H4 (cell line): ENCODE measurements around the gene ATG9B. TPM values are rescaled to one million over a fixed set of nuclear protein-coding genes. Genes with fewer than 3 reads are reported as not detected.
"Not testable (repeated sequence)": the region's sequence is repeated elsewhere in the genome, so short reads cannot be mapped to it uniquely, and the experiment has no call there.

Experiments used
- DNase-seq: peaks from one replicate; pipeline ENCODE4 v3.0.0-alpha.2; 2015; ENCODE audit warnings: low spot score
- total RNA-seq: library from RNA; depleted of rRNA; stranded (reverse); fragments of >200 nt; shearing (Covaris generic); gene quantifications from 2 replicates; pipeline ENCODE4 v1.2.3, GENCODE V29; 2014

Gene ATG9B
- total RNA-seq, 1 experiment from 2014 or later, result 0.17 TPM

GRCh38 chr7:151059367-151060112 lies 35.2 kb upstream of the ATG9B start, which contains the start of gene SLC4A2:
Gene SLC4A2 (plus strand): TSS chr7:151059589. CDS start chr7:151061988, 2,399 bp downstream.
- DNase-seq, result peak; percentile 60

DNA sequence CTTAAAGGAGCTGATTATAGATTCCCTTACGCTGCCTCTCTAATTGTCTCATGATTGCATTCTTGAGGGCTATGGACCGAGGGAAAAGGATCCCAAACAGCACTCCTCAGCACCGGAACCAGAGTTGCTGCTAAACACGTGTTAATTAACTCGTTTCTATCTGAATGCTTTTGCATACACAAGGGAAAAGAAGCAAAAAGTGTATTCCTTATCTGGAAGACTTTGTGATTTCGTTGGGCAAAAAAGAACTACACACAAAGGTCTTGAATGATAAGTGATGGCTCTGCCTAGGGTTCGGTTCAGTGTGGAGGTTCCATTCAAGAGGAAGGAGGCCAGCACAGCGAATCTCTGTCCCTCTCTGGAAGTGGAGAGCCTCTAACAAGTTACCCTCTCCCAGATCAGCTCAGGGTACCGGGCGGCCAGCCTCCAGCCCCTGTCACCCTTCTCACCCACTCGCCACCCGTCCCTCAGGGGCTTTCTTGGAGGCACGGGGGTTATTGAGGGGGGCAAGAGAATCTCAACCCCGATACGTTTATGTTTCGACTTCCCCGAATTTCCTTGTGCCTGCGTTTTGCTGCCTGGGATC lies 34.6 kb upstream of the ATG9B start:
- DNase-seq, result no peak

DNA sequence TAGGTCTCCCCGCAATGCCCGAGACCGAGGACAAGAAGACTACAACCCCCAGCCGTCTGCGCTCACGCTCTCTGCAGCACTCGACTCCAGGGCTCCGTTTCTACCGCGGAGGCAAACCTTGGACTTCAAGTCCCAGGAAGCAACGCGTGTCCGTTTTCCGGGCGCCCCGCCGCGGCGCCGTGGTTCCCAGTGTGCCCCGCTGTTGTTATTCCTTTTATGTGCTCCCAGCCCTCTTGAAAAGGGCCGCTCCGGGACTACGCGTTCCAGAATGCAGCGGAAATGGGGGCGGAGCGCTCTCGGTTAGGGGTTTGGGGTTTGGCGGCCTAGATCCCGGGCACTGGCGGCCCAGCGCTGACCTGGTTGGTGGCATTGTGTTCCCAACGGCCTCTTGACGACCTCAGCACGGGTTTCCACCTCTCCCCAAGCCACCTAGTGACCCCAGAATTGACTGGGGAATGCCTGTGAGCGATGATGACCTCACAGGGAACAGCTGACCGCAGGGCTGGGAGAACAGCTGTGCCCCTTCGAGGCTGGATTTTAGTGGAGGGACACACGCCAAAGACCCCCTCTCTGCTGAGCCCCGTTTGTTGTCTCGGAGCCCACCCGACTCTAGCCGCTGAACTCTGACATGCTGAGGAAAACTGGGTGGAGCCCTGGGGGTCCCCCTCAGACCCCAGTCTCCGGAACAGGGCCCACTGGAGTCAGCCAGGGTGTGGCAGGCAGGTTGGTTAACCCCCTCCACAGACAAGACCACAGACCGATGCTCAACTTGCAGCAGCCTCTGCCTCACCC lies 33.9 kb upstream of the ATG9B start:
- peak; percentile 99 for DNase-seq

DNA sequence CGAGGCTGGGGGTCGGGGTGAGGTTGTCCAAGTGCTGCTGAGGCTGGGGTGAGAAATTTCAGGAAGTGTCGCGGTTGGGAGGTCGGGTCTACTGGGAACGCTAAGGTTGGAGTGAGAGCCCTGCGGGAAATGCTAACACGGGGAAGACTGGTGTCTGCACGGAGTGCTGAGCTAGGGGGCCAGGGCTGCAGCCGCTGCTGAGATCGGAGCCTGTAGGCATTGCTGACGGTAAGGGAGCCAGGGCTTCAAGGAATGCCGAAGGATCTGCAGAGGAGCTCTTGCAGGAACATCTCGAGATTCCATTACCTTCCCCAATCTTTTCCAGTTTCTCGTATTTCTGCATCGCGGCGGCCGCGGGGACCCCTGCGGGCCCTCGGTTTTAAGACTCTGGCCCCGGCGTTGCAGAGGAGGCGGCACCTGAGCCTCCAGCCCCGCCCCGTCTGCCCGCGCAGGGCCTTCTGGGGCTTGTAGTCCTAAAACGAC lies 33.3 kb upstream of the ATG9B start, which contains the start of gene CDK5:
Gene CDK5 (minus strand): TSS at position 392 of the 483 bp plus-strand sequence. CDS start 49 bp downstream, at position 343.
- DNase-seq, result no peak

GRCh38 chr7:151056666-151057505 lies 32.6 kb upstream of the ATG9B start:
- DNase-seq, result no peak

DNA sequence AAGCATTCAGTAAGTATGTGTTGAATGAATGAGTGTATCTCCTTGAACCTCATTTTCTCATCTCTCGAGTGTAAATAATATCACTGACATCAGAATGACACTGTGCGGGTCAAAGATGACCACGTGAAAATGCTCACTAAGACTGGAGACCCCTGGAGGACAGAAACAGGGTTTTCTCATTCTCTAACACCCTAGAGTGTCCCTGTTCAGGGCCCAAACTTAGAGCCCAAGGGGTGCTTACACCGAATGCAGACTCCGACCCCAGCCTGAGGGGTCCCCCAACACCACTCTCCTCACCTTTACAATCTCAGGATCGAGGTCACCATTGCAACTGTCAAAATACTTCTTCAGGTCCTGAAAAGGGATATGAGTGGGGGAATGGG lies 32.0 kb upstream of the ATG9B start:
- no peak for DNase-seq

DNA sequence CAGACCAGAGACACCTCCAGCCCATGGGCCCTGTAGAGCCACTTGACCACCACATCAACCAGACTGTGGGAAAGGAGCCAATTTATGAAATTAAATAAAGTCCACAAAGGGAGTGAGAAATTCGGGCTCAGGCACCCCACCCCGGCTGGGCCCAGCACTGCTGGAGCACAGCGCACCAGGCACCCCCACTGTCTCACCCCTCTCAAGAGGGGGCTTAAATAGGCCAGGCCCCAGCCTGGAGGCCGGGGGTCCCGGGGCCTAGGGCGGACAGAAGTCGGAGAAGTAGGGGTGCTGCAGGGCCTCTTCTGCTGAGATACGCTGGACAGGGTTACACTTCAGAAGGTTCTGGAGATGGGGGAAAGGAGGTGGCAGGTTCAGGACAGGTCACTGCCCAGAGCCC lies 29.5 kb upstream of the ATG9B start:
- no peak for DNase-seq

DNA sequence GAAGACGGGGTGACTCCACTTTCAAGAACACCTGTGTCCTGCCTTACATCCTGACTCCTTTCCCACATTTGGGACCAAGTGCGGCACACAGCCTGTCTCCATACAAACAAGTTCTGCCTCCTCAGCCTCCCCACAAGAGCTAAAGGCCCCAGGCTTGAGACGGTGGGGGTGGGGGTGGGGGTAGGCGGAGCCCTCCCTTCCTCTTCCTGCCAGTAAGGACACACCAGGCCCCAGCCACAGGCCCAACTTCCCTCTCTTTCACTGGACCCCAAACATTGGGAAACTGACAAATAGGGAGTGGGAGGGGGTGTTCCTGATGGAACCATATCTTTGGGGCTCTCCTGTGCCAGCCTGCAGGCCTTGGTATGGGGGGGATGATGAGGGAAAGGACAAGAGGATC lies 28.8 kb upstream of the ATG9B start:
- DNase-seq, result no peak

DNA sequence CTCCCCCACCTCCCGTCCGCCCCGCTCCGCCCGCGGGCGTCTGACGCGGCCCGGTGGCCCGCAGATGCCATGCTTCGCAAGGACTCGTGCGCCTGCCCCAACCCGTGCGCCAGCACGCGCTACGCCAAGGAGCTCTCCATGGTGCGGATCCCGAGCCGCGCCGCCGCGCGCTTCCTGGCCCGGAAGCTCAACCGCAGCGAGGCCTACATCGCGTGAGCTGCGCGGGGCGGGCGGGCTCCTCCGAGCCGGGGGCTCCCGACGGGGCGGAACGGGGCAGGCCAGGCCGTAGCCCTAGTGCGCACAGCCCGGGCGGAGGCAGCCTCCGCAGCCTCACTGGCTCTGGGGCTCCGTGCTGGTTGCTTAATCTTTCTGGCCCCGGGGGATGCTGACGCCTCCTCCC lies 26.8 kb upstream of the ATG9B start:
- DNase-seq, result no peak

DNA sequence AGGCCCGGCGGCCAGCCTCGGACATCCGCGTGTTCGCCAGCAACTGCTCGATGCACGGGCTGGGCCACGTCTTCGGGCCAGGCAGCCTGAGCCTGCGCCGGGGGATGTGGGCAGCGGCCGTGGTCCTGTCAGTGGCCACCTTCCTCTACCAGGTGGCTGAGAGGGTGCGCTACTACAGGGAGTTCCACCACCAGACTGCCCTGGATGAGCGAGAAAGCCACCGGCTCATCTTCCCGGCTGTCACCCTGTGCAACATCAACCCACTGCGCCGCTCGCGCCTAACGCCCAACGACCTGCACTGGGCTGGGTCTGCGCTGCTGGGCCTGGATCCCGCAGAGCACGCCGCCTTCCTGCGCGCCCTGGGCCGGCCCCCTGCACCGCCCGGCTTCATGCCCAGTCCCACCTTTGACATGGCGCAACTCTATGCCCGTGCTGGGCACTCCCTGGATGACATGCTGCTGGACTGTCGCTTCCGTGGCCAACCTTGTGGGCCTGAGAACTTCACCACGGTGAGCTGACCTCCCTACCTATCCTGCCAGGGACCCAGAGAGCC lies 24.7 kb upstream of the ATG9B start:
- no peak for DNase-seq

GRCh38 chr7:151047976-151048815 lies 23.9 kb upstream of the ATG9B start, which contains the start of gene ASIC3:
Gene ASIC3 (plus strand): TSS chr7:151048531. CDS start chr7:151048886, 355 bp downstream.
- no peak for DNase-seq

GRCh38 chr7:151046603-151047573 lies 22.6 kb upstream of the ATG9B start:
- peak; percentile 76 for DNase-seq

GRCh38 chr7:151045967-151046366 lies 21.7 kb upstream of the ATG9B start:
- no peak for DNase-seq

DNA sequence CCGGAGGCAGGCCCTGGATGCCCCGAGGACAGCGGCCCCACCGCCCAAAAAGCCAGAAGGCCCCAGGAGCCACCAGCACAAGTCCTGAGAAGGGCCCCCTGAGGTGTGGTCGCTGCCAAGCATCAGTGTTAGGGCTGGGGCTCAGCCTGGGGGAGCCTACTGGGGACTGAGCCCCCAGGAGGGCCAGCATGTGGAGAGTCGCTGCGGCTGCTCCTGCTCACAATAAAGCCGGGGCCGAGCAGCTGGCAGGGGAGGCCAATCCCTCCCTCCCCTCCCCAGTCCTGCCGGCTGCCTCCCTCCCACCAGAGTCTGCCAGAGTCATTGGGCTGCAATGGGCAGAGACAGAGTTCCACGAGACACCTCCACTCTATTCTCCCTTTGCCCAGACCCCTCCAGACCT lies 21.0 kb upstream of the ATG9B start:
- no peak for DNase-seq

DNA sequence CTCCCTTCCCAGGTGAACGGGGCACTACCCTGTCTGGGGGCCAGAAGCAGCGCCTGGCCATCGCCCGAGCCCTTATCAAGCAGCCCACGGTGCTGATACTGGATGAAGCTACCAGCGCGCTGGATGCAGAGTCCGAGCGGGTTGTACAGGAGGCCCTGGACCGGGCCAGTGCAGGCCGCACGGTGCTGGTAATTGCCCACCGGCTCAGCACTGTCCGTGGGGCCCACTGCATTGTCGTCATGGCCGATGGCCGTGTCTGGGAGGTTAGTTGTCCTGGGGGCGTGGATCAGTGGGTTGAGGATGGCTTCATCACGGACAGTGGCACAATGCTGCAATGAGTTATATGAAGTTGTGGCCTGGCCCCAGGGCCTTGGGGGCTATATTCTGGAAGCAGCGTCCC lies 19.7 kb upstream of the ATG9B start:
- DNase-seq, result no peak

DNA sequence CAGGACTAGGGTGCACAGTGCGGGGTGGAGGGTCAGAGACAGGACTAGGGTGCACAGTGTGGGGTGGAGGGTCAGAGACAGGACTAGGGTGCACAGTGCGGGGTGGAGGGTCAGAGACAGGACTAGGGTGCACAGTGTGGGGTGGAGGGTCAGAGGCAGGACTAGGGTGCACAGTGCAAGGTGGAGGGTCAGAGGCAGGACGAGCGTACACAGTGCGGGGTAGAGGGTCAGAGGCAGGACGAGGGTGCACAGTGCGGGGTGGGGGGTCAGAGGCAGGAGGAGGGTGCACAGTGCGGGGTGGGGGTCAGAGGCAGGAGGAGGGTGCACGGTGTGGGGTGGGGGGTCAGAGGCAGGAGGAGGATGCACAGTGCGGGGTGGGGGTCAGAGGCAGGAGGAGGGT lies 19.2 kb upstream of the ATG9B start:
- not testable (repeated sequence) for DNase-seq

GRCh38 chr7:151040616-151041375 lies 16.5 kb upstream of the ATG9B start:
- DNase-seq, result no peak
